ENCODE data around the gene BIRC5.
"Not testable (repeated sequence)": the region's sequence is repeated elsewhere in the genome, so short reads cannot be mapped to it uniquely, and the experiment has no call there.

Gene BIRC5
- 4.4 to 54.8 (median 18.7) reads per million in 17 experiments for total RNA-seq

DNA sequence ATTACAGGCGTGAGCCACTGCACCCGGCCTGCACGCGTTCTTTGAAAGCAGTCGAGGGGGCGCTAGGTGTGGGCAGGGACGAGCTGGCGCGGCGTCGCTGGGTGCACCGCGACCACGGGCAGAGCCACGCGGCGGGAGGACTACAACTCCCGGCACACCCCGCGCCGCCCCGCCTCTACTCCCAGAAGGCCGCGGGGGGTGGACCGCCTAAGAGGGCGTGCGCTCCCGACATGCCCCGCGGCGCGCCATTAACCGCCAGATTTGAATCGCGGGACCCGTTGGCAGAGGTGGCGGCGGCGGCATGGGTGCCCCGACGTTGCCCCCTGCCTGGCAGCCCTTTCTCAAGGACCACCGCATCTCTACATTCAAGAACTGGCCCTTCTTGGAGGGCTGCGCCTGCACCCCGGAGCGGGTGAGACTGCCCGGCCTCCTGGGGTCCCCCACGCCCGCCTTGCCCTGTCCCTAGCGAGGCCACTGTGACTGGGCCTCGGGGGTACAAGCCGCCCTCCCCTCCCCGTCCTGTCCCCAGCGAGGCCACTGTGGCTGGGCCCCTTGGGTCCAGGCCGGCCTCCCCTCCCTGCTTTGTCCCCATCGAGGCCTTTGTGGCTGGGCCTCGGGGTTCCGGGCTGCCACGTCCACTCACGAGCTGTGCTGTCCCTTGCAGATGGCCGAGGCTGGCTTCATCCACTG is at the start of gene BIRC5:
TSS of gene BIRC5 (plus strand) at position 238 of the 690 bp plus-strand sequence. CDS start at position 302, 64 bp downstream.
- DNase-seq: peak; percentile 93 to 97 (median 94)

DNA sequence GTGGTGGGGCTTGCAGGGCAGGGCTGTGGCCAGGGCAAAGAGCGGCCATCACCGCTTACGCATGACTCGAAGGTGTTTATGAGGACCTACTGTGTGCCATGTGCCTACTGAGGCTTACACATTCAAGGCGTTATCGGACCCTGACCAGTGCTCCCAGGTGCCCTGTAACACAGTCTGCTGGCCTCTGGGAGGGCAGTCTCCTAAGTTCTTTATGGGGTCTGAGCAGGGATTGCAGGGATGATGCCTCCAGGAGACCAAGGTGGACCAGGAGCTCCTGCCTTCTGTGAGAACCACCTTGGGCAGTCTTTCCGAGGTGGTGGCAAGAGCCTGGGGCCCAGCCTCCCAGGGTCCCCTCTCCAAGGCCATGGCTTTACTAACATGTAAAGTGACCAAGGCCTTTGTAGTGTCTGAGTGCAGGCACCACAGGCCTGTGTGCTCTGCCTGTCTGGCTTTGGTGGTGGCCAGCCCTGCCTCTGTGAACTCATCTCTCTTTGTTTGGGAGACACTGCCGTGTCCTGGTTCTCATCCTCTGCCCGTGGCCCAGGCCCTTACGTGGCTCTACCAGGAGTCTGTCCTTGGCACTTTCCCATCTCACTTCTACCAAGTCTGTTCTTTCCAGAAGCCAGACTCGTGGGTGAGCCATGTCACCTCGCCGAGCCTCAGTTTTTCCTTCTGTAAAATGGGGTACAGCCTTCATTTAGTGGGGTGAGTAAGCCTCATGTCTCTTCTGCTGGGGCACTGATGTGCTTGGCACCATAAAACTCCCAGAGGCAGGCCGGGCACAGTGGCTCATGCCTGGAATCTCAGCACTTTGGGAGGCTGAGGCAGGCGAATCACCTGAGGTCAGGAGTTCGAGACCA is 49.1 kb upstream of the BIRC5 start:
- DNase-seq: no peak

DNA sequence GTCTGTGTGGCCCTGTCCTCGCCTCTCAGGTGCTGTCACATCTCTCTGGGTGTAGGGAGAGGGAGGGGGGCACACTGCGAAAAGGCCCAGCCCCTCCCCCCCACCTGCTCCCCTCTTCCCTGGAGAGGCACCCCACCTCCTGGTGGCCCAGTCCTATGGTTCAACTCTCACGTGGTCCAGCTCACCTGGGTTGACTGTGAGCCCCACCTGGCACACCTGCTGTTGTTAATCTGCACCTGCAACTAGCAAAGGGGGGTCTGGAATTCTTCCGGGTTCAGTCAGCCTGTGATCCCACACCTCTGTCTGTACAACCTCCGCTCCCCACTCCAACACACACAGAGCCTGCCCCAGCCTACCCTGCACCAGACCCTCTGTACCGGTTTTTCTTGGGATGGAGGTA is 47.6 kb upstream of the BIRC5 start:
- DNase-seq: no peak

DNA sequence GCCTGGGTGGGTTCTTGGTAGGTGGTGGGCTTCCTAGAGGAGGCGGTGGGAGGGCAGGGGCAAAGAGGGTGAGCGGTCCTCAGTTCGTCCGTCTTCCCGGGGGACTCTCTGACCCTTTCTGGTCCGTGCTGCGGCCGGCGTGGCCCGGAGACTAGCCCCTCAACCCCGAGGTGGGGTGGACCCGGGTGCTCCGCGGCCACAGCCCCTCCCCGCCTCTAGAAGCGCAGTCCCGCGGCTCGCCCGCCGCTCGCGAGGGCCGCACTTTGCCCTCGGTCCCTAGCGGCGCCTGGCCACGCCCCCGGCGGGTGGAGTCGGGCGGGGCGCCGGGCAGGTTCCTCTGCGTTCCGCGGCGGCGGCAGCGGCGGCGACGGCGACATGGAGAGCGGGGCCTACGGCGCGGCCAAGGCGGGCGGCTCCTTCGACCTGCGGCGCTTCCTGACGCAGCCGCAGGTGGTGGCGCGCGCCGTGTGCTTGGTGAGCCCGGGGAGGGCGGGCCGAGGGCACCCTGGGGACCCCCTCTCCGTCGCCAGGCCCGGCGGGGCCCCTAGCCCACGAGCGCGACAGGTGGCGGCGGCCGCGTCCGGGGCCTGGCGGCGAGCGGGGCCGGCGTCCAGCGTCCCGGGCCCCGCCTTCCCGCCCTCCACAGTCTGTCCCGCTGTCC is 45.7 kb upstream of the BIRC5 start, which contains the start of gene SYNGR2:
TSS of gene SYNGR2 (plus strand) at position 340 of the 661 bp plus-strand sequence. CDS start at position 376, 36 bp downstream.
- peak; percentile 91 to 98 (median 94) for DNase-seq

DNA sequence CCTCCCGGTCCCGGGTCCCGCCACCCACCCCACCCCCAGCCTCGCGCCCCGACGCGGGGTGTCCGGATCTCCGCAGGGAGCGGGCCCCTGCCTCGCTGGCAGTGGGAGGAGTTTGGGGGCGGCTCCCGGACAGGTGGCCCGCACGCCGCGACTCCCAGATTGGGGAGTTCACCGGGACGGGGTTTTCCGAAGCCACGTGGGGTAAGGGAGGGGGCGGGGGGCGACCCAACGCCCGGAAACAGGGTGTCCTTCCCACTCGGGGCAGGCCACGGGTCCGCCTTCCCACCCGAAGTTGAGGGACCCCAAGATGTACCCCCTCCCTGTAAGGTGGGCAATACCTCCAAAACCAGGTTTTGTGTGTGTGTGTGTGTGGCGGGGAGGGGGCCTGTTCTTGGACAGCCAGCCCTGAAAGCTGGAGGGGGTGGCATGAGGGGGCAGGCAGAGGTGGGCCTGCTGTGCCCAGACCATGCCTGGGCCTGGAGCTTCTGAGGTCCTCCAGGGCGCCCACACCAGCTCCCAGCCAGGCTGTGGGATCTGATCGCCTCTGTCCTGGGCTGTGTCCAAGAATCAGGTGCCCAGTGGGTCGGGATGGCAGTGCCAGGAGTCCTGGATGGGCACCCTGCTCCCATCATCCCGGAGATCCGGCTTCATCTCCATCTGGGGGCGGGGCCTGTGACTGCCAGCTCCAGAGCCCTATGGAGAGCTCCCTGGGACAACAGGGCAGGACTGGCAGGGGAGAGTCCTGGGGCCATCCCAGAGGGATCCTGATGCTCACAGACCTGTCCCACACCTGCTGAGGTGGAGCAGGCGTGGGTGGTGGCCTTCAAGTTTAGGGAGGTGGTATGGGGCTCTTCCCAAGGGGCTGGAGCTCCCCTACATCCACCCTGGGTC is 44.9 kb upstream of the BIRC5 start:
- DNase-seq: peak in 3 of 4 experiments; percentile 46 to 64 (median 47)

DNA sequence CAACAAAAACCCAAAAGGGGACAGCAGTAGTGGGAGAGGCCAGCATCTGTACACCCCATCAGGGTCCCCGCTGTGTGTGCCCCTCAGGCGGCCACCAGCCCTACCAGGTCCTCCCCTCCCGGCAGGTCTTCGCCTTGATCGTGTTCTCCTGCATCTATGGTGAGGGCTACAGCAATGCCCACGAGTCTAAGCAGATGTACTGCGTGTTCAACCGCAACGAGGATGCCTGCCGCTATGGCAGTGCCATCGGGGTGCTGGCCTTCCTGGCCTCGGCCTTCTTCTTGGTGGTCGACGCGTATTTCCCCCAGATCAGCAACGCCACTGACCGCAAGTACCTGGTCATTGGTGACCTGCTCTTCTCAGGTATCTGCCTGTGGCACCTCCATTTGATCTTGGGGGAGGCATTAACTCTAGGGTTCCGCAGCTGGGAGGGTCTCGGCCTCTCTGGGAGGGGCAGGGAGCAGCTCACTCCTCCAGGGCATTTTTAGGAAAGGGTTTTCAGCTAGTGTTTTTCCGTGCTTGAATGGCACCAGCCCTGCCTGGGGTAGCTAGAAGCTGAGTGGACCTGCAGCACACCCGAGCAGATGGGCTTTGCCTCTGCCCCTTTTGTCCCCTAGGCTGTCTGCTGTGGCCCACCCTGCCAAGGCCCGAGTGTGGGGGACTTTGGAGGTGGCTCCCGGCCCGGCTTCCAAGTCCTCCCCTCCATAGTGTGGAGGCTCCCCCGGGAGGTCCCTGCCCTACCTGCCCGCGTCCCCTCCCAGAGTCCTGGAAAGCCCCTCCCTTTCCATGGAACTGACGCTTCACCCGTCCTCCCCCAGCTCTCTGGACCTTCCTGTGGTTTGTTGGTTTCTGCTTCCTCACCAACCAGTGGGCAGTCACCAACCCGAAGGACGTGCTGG is 43.1 kb upstream of the BIRC5 start:
- DNase-seq: peak in 3 of 4 experiments; percentile 44 to 65 (median 49)

DNA sequence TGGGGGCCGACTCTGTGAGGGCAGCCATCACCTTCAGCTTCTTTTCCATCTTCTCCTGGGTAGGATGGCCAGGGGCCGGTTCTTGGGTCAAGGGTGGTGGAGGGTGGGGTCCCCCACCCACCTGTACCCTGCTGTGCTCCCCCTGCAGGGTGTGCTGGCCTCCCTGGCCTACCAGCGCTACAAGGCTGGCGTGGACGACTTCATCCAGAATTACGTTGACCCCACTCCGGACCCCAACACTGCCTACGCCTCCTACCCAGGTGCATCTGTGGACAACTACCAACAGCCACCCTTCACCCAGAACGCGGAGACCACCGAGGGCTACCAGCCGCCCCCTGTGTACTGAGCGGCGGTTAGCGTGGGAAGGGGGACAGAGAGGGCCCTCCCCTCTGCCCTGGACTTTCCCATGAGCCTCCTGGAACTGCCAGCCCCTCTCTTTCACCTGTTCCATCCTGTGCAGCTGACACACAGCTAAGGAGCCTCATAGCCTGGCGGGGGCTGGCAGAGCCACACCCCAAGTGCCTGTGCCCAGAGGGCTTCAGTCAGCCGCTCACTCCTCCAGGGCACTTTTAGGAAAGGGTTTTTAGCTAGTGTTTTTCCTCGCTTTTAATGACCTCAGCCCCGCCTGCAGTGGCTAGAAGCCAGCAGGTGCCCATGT is 42.3 kb upstream of the BIRC5 start:
- DNase-seq: not testable (repeated sequence)

DNA sequence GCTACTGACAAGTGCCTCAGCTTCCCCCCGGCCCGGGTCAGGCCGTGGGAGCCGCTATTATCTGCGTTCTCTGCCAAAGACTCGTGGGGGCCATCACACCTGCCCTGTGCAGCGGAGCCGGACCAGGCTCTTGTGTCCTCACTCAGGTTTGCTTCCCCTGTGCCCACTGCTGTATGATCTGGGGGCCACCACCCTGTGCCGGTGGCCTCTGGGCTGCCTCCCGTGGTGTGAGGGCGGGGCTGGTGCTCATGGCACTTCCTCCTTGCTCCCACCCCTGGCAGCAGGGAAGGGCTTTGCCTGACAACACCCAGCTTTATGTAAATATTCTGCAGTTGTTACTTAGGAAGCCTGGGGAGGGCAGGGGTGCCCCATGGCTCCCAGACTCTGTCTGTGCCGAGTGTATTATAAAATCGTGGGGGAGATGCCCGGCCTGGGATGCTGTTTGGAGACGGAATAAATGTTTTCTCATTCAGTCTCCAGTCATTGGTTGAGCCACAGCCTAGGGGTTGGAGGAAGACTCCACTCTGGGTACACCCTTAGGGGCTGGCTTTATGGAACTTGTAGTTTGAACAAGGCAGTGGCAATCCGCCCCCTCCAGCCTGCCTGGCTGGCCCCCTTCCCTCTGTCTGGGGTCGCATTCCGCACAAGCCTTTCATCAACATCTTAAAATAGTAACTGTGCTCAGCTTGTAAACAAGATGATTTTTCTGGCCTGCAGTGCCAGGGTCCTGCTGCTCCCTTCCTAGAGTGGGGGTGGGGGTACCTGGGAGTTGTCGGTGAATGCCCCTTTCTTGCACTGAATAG is 41.6 kb upstream of the BIRC5 start:
- DNase-seq: peak; percentile 67 to 88 (median 78)

DNA sequence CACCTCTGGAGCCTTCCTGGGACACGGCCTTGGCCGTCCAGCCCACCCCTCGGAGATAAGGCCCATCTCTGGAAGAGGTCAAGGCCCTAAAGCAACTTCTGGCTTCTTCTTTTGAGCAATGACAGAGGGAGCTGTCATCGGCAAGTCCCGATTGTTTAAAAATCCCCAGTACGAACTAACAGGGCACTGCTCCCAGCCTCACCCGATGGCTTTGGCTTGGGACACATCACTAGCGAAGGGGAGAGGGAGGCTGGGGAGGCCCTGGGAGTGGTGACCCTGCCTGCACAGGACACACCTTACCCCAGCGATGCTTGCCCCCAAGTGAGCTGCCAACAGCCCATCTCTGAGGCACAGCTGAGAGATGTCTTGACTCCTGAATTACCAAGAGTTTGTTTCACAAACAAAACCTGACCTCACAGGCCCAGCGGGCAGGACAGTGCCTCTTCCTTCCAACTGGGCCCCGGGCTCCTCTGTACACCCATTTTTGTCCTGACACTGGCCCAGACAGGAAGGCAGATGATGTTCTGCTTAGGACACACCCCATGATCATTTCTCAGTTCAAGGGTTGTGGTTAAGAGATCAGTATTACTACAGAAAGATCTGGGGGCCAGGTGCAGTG is 40.8 kb upstream of the BIRC5 start:
- peak in 3 of 4 experiments; percentile 41 to 46 (median 41) for DNase-seq

DNA sequence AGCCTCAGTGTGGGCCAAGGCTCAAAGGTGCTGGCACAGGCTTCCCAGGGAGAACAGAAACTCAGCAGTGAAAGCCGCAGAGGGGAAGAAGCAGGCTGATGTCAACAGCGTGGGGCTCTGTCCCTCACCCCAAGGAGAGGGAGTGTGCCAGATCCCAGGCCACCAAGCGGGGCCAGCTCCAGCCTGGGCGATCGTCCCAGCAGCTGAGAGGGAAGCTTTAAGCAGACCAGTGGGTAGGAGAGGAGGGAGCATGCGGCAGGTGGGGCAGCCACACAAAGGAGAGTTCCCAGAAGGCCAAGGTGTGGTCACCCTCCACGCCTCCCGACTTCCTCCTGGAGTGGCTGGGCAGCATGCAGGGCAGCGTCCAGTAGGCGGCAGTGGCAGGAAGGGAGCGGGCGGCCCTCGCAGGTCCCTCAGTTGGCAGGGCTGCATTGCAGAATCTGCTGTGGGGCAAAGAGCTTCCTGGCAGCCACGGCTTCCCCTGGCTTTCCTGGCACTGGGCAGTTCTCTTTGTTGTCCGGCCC is 39.6 kb upstream of the BIRC5 start:
- peak; percentile 87 to 93 (median 92) for DNase-seq

DNA sequence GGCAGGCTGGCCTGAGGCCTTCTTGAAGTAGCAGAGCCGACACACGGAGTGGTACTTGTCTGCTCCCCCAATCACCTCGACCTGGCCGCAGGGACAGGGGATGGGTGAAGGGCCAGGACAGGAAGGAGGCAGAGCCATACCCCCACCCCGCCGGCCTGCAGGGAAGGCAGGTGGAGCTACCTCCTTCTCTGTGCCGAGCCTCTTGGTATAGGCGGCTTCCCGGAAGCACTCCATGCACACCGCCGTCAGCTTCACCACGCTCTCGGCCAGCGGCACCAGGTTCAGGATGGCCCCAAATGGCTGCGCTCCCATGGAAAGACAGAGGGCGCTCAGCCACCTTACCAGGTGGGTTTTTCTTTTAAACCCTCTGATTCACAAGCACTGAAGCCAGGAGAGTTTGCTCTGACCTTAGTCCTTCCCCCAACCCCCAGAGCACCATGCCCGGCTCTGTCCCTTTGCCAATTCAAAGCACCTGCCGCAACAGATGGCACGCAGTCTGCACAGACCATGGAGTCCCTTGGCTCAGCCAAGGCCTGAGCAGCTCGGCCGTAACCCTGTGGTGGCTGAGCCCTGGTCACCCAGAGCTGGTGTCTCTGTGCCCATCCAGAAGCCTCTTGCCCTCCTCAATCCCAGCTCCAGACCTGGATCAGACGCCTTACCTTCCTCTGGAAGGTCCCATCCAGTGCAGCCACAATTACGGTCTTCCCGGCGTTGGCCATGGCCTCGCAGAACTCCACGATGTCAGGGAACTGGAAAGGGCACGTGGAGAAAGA is 39.0 kb upstream of the BIRC5 start:
- no peak for DNase-seq

DNA sequence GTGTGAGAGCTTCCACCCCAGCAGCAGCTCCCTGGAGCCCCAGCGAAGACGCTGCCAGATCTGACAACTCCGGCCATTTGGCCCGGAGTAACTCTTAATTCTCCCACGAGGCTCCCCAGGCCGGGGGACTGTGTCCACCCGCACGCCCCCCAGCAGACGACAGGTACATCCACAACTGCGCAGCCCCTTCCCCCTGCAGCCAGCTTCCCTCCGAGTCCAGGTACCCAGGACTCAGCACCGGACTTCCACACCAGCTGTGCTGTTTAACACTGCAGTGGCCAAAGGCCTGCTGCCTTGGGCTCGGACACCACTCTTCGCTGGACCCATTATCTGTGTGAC is 38.4 kb upstream of the BIRC5 start:
- no peak for DNase-seq

DNA sequence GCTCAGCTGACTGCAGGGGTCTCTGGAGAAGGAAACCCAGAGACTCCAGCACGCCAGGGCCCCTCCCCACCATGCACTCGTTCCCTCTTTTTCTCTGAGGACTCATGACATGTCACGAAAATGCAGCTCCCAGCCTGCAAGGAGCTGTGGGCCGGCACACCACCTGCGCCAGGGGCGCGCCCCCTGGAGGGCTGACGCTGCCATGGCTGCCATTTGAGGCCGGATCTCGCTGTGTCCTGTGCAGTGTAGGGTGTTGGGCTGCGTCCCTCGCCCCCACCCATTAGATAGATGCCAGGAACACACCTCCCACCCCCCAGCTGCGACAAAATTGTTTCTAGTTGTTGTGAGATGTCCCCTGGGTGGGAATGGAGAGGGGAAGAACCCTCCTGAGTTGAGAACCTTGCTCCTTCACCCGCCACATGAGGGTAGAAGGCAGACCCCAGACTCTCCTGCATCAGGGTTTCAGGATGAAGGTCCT is 37.5 kb upstream of the BIRC5 start:
- DNase-seq: peak; percentile 76 to 89 (median 85)

DNA sequence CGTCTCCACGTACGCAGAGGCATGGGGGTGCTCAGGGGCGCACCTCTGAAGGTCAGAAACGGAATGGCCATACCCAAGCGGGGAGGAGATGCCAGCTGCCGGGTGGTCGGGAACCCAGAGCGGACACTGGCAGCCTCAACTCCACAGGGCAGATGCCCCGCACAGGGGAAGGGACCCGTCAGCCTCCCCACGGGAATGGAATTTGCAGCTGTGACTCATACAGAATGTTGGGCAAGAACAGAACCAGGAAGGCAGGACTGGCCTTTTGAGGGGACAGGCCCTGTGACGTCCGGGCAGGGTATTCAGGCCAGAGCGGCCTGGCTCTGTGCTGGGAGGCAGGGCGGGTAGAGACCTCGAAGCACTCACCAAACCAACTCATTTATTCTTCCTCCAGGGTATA is 34.7 kb upstream of the BIRC5 start:
- peak; percentile 76 to 86 (median 85) for DNase-seq

DNA sequence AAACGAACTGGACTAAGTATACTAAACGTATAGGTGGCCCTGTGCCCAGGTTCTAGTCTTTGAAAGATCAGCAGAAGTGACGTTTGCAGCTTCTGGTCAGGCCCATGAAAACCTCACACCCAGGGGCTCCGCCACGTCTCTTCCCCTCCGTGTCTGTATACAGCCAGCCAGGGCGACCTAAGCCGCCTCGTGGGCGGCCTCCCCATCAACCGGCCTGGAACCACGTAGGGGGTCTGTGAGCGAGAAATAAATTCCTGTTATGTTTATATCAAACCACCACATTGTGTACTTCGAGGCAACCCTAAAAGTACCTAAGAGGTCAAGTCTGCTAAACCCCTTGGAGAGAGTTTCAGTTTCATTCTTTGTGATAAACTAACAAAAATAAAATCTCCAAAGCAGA is 34.0 kb upstream of the BIRC5 start:
- no peak for DNase-seq

DNA sequence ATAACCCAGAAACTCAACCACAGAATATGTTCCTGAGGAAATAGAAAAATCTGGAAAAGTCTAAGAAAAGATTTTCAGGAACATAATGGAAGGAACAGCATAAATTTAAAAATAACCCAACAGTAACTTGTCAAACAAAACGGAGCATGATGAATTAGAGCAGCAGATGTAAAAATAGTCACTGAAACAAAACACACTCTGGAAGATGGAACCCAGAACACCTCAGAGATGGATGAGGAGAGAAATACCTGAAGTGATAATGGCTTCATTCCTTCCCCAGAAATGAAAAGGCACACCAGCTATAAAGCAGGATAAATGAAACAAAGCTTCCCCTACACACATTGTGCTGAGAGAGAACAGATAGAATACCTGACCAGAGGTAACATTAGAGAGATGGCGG is 33.5 kb upstream of the BIRC5 start:
- no peak for DNase-seq

DNA sequence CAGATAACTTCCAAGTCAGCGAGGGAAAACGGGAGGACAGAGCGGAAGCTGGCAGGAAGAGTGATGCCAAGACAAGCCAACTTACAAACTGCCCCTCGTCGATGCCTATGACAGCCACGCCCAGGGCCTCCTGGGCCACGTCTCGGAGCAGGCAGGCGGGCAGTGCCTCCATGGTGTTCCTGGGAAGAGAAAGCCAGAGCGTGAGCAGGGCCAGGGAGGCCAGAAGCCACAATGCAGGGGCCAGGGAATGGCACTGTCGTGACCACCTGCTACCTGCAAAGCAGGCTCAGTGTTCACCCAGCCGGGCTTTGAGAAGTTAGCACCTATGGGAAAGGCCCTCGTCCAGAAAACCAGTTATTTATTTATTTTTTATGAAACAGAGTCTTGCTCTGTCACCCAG is 31.5 kb upstream of the BIRC5 start:
- no peak for DNase-seq

DNA sequence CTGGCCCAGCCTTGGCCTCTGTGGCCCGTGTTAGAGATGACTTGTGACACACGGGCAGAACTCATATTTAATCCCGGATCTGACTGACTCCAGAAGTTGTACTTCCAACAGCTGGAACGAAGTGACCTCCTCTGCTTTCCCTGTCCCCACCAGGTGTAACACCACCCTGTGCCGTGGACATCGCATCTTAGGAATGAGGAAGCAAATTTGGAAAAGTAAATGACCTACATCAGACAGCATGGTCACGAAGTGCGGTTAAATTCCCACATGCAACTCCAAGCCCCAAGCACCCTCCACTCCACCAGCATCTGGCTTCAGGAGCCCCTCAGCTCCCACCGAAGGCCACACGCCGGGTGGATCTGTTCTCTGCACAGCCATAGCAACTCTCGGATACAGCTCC is 30.1 kb upstream of the BIRC5 start:
- DNase-seq: no peak
